Activated CD4-positive, alpha-beta T cell treated with anti-CD3 and anti-CD28 coated beads for 1 hour (primary cell): ENCODE data around the gene METAP1D.
"Not testable (repeated sequence)": the region's sequence is repeated elsewhere in the genome, so short reads cannot be mapped to it uniquely, and the experiment has no call there.

Experiments used
- DNase-seq: peaks from one replicate; pipeline ENCODE4 v3.0.0-alpha.2; 2020

Gene METAP1D

DNA sequence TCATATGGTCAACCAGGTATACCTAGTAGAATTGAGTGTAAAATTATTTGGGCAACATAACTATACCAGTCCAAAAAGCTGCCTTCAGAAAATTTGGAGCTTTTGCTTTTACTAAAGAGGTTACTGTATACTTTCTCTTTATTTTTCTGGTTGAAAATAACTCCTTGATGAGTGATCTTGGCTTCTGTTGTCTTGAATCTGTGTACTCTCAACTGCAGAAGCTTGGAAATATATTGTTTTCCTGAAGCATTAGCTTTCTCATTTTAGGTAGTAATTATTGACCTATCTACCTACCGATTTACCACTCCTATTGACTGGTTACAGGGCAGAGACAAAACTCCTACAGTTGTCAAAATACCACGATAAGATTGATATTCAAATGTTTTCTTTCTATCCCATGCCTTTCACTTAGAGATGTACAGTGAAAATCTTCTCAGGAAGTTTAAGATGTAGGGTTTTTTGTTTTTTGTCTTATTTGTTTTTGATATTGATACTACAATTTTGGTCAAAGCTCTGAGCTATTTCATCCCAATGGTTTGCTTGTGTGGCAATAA, 49.9 kb downstream of the METAP1D start:
- DNase-seq: no peak

DNA sequence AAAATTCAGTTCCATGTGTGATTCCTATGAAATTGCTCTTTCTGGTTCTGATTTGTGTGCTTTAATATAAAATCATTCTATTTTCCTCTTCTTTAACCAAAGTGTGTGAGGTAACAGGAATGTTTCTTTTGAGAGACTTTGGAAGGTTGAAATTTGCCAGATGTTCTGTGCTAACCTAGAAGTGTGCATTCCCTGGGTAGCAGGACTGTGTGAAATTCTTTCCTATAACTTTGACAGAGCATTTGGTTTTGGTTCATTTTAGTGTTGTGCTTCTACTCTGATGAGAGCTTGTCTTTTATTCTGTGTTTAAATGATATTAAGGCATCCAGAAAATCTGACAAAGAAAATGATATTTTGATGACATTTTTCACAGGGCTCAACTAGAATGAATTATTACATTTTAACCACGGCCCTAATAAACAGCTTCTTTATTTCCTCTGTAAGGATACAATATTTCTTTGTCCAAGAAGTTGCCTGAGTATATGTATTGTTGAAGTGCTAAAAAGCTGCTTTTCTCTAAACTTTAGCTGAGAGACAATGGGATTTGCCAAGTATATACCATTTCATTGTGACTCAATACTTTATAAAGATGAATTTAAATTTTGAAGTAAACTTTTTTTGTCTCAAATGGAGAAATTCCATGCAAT, 50.8 kb downstream of the METAP1D start:
- DNase-seq: no peak

DNA sequence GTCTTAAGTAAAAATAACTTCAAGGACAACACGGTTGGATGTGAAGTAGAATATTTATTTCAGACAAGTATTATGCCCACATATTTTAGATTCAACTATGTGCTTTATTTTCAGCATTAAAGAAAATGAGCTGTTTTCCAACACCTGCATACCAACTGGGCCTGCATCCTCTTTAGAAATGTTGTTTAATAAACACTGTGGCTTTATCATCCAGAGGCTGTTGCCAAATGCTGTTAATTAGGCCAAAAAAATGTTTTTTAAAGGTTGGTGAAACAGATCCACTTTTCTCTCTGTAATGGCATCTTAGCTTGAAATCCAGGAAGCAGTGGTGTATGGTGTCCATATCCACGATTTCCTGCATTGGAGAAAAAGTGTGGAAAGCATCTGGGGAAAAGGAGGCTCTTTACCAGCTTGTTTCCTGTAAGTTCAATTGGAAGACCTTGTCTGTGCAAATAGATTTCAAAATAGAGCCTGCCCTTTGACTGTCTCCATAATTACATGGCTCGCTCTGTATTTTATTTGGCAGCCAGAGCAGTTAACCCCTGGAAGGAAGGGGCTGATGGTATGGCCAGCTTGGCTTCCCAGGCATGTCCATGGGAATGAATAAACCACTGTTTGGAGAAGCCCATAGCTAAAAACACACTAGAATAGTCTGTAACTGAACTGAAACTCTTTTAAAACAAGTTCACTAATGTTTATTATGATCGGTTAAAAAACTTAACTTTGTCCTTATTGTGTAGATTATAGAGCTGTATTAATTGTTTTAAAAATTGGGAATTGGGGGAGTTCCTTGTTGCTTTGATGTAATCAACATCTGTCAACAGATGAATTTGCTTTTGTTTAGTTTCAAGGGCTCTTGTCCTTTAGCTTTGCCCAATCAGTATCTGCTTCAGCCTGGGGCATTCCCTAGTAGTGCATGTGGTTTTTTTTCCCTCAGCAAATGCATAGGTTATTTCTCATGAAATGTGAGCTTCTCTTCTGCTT, 52.5 kb downstream of the METAP1D start:
- no peak for DNase-seq

DNA sequence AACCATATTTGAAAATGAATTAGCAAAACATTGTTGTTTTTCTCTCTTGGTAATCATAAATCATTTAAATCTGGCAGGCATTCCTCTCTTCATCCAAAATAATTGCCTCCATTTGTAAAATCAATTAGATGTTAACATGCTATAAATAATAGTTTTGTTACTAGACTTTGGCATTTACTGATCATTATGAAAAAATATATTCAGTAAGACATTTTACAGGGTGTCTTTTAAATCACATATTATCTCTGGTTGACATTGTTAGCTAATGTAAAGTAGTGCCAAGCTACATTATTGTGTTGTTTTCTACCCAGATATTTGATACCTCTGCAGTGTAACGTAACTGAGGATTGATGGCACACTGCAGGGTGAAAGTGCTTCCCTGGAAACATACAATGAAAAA, 53.7 kb downstream of the METAP1D start:
- no peak for DNase-seq

DNA sequence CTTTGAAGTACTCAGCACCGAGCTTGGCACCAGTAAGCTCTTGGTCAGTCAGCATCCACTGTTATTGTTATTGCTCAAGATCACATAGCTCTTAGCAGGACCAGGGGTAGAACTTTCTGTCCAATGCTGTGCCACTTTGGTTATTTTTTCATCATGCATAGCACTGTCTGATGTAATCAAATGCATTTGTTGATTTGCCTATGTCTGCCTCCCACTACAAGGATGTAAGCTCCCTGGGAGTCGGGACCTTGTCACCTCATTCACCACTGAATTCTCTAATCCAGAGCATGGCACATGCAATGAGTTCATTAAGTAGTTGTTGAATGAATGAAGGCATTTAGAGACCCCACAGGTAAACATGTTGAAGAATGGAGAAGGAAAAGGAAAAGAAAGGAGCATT, 56.5 kb downstream of the METAP1D start:
- DNase-seq: no peak

DNA sequence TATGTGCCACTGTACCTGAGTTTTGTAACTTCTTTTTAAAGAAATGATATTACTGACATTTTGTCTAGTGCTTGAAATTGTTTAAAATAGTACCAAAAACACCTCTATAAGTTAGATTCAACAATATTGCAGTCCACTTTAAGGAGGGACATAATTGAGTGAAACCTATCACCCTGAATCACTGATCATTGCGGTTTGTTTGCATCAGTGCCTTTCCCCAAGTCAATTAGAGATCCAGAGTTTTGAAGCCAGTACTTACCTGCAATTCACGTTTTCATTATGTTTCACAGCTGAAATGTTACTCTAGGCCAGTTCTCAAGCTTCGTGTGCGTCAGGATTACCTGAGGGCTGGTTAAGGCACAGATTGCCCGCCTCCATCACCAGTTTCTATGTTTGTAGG, 58.9 kb downstream of the METAP1D start:
- DNase-seq: no peak

DNA sequence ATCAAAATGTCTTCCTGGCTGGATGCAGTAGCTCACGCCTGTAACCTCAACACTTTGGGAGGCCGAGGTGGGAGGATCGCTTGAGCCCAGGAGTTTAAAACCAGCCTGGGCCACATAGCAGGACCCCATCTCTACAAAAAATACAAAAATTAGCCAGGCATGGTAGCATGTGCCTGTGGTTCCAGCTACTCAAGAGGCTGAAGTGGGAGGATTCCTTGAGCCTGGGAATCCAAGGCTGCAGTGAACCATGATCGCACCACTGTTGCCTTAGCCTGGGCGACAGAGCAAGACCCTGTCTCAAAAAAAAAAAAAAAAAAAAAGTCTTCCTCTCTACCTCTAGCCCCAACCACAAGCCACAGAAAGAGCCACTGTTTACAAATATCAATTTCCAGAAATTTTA, 60.4 kb downstream of the METAP1D start:
- not testable (repeated sequence) for DNase-seq

DNA sequence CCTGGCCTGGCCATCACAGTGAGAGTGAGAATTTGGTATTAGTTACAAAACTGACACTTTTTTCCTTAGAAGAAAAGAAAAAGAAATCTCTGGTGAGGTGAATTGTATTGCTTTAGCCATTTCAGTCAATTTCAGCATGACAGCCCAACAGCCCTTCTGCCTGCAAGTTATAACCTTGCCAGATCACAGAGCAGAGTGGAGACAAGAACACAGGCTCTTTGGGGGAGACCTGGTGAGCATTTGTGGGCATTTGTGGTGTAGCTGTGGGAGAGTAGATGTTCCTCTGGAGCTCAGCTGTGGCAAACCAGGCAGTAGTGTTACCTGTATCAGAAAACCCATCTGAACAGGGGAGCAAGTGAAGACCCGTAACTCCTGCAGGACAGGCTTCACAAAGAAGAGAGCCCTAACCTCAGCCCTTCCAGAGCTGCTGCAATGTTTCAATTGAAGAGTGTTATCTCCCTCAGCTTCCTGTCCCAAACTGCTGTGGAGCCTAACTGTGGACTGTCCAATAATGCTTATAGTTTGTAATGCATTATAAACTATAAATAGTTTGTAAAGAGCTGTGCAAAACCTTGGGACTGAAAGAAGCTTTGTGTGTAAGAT, 62.8 kb downstream of the METAP1D start:
- DNase-seq: no peak

DNA sequence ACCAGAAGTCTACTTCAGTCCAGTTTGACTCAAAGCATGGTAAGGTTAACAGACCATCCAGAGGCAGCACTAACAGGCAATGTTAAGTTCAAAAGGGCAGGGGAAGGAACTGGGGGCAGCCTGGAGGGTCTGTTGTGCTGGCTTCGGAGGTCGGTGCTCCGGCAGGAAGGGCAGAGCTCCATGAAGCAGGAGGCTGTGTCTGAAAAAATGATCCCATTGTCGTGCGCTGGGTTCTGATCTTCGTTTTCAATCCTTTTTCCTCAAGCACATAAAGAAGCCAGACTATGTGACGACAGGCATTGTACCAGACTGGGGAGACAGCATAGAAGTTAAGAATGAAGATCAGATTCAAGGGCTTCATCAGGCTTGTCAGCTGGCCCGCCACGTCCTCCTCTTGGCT, 63.7 kb downstream of the METAP1D start:
- DNase-seq: no peak

DNA sequence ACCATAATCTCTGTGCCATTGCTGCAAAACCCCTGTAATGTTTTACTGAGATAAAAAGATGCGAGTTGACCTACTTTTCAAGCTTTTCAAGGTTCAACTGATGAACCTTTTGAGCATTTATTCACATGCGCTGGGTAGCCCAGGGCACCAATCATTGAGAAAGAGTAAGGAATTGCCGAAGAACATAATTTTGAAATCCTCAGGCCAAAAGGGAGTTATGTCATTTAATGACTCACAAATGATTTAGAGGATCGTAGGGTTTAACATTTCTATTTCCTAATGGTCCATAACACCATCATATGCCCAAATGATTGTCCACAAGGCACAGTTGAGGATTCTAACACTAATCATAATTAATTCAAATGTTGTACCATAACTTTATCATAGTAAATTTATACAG, 65.4 kb downstream of the METAP1D start:
- no peak for DNase-seq

DNA sequence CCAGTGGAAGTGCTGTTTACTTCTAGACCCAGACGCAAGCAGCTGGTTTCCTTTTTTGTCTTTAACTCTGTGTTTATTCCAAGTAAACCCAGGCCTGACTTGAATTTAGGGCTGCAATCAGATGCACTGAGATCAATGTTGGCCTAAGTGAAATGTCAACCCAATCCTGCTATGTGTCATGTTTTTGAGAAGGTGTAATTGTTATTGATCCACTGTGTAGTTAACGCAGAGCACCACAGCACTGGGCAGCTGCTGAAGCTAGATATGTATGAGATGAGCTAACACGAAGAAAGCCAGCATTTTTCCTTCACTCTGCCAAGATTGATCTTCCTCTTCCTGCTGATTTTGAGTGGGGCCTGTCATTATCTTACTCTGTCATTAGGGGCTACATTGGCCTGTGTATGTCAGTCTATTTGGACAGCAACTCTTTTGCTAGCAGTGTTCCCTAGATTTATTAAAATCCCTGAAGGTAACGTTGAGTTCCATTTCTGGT, 66.7 kb downstream of the METAP1D start:
- no peak for DNase-seq

DNA sequence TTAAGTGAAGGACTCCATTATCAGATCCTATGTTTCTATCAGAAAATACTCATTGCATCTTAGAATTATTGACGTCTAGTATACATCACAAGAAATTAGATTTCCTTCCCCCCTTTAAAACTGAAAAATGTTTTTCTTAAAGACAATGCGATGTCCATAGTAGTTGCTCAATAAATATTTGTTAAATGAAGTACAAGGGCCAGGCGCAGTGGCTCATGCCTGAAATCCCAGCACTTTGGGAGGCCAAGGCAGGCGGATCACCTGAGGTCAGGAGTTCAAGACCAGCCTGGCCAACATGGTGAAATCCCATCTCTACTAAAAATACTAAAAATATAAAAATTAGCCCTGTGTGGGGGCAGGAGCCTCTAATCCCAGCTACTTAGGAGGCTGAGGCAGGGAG, 68.2 kb downstream of the METAP1D start:
- DNase-seq: not testable (repeated sequence)

DNA sequence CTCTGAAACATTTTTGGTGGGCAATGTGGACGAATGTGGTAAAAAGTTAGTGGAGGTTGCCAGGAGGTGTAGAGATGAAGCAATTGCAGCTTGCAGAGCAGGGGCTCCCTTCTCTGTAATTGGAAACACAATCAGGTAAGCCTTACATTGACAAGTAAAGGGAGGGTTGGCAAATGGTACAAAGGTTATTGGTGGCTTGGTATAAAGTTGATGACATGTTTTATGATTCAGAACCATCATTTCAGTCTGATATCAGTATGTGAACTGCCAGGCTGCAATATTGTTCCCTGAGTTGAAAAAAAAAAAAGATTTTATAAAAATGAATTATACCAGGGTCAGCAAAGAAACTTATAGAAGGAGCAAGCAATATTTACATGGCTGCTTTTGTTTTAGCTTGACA, 71.2 kb downstream of the METAP1D start:
- DNase-seq: no peak

DNA sequence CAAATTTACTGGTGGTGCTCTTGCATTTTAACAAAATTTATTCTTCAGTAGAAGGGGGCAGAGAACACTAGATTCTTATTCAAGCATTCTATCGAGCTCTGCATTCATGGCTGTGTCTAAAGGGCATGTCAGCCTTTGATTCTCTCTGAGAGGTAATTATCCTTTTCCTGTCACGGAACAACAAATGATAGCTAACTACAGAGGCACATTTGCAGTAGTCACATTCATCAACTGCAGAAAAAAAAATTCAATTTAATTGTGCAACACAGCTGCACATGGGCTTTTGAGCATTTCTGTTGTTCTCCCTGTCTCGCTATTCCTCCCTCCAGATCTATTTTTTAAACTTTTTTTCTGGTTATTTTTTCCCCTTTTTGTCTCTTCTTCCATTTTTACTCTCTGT, 72.5 kb downstream of the METAP1D start:
- DNase-seq: no peak

DNA sequence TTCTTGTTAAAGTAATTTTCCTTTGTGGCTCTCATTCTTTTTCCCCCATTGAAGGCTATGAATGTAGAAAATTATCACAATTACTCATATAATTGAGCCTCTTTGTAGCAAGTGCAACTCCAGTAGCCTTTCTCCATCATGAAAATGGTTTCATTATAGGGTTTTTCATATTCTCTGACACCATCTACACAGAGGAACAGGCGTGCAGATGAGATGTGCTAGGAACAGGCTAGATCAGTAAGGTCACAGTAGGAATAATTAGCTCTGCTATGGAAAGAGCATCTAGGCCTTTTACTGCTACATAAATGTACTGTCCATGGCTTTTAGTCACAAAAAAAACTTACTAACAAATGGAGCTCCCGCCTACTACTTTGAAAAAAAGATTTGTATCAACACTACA, 73.0 kb downstream of the METAP1D start:
- DNase-seq: no peak

DNA sequence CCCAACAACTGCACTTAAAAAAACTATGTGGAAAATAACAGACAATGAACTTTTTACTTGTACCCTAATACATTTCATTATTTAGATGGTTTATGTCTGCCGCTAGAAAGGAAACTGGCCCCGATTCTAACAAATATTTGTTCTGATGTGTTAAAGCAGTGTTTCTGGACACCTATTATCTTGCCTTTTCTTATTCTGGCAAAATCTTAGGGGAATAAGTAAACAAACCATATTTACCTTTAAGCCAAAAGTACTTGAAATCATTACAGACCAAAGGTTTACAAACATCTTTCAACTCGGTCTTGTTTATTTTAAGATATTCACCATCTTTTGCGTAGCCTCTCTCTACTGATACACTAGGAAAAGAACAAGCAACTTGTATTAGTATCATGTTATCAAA, 73.8 kb downstream of the METAP1D start:
- DNase-seq: no peak

DNA sequence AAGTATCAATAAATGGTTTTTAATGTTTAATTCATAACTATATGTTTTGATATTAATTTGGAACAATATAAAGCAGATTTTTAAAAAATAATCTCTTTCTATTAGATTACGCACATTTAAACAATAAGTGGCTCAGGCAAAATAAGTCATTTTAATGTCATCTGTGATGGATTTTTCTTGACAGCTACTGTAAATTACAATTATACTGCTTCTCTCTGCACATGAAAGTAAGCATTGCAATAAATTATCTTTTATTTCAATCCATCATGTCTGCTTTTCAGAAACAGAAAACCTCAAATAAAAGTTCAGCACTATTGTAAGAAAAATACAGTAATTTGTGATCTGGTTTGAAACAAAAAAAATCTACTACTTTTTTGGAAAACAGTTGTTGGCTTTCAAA, 74.5 kb downstream of the METAP1D start:
- no peak for DNase-seq

DNA sequence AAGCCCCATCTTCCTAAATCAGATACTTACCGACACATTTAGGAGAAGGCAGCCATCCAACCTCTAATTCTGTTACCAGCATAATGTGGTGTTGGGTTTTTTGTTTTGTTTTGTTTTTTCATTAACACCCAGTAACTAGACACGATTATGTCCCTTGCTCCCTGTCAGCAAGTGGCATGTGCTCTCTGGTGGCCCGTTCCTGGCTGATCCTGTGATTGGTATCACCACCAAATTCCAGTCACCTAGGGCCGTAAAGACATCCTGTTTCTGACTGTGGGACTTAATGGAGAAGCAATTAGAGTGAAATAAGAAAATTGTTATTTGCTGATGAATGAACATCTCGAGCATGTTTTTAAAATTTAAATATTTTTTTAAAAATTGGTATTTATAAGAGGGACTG, 79.7 kb downstream of the METAP1D start:
- no peak for DNase-seq

DNA sequence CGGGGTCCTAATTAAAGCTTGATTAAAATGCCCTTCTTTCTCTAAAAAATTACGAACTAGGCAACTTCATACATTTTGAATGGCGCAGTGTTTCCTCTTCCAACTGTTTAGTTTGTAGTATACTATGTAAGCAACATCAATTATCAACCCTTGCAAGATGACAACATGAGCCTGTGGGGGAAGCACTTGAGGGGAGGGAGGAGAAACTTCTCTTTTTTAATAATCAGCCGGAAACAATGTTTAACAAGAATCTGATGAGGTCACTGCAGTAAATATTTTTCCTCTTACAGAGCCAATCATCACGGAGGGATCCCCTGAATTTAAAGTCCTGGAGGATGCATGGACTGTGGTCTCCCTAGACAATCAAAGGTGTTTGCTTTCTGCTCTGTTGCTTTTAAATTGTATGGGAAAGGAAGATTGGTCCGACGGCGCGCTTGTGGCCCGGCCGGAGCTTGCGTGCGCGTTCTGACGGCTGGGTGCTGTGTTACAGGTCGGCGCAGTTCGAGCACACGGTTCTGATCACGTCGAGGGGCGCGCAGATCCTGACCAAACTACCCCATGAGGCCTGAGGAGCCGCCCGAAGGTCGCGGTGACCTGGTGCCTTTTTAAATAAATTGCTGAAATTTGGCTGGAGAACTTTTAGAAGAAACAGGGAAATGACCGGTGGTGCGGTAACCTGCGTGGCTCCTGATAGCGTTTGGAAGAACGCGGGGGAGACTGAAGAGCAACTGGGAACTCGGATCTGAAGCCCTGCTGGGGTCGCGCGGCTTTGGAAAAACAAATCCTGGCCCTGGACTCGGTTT, 80.3 kb downstream of the METAP1D start:
- no peak for DNase-seq

DNA sequence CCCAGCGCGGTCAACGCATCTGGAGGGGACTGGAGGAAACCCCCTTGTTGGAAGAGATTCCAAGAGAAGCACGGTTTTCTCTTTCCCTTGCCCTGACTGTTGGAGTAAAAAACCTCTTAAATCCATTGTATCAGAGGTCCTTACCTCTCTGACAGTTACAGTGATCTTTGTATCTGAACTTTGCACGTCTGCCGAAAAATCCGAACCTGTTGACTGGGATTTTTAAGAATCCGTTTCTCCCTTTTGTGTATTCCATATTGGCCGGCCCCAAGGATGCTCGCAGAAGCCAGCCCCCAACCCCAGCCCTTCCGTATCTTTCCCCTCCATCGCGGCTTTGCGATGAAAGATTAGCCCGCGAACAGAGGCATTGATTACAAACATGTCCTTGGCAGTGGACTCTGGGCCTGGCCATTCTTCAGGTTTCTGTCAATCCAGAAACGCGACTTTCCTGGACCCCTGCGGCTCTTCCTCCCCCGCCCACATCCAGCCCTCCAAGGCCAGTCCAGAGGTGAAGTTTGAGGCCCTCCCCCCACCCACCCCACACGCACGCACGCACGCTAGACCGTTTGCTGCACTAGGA, 81.0 kb downstream of the METAP1D start:
- no peak for DNase-seq

DNA sequence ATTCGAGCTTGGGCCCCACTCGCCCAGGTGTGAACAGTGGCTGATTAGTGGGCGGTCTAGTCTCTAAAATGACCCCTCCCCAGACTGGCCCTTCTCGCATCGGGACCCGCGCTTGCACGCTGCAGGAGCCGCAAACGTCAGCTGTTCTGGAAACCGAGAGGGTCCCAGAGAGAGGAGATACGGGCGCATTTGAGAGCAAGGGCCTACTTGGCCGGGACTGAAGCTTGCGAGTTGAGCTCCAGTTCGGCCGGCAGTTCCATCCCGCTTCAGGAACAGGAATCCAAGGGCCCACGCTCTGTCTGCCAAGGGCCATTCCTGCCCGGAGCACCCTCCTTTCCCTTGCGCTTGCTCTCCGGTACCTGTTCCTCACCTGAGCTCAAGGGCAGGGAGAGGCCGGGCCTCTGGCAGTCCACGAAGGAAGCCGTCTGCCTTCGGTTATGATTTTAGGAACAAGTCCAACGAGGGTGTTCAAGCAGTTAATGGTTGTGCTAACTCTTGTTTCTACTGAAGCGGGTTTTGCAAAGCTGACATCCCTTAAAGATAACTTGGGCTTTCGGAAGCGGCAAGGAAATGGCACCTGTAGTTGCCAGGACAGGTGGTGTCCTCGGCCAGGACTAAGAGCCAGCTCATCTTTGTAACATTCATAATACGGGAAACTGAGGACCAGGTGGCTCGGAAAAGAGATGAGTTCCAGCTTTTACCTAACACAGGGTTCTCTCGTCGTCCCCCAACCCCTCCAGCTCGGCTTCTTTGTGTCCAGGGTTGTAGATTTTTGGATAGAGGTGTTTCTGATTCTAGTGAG, 81.7 kb downstream of the METAP1D start:
- no peak for DNase-seq
